Keratinocyte (primary cell): ENCODE results near the gene GRIN2C. TPM values are rescaled to one million over a fixed set of nuclear protein-coding genes. Genes with fewer than 3 reads are reported as not detected.

Experiments
- DNase-seq: peaks from one replicate; pipeline ENCODE4 v3.0.0-alpha.2; 2011; ENCODE audit warnings: low read depth, missing footprints, low spot score
- FAIRE-seq: peaks from 2 replicates; lab custom pipeline; 2011; peaks lifted over from hg19 to GRCh38; lab: Jason Lieb, UNC
- H2AFZ ChIP-seq: 2 replicates; pipeline ENCODE4 v1.6.0; 2012; ENCODE audit warnings: low read length, control low read depth, inconsistent platforms; ENCODE audit not compliant: control insufficient read depth
- H3K27ac ChIP-seq: 2 replicates; pipeline ENCODE4 v1.5.1; 2011; ENCODE audit warnings: low read length; ENCODE audit not compliant: control insufficient read depth, insufficient read depth
- H3K27me3 ChIP-seq: 3 replicates; pipeline ENCODE4 v1.6.0; 2011; ENCODE audit warnings: low read length; ENCODE audit not compliant: control insufficient read depth, insufficient read depth; ENCODE audit errors: extremely low read depth
- H3K36me3 ChIP-seq, 2 experiments: 2 replicates in 1 of 2; 3 replicates in 1 of 2; pipeline ENCODE4 v1.5.1; 2011; ENCODE audit warnings: low read length in 2 of 2, mild to moderate bottlenecking in 1 of 2; ENCODE audit not compliant: control insufficient read depth in 2 of 2, insufficient read depth in 2 of 2; ENCODE audit errors: extremely low read depth in 1 of 2
- H3K4me1 ChIP-seq: 3 replicates; pipeline ENCODE4 v1.5.1; 2011; ENCODE audit warnings: low read length; ENCODE audit not compliant: control insufficient read depth, insufficient read depth; ENCODE audit errors: extremely low read depth
- H3K4me2 ChIP-seq: 3 replicates; pipeline ENCODE4 v1.6.0; 2011; ENCODE audit warnings: low read depth, low read length; ENCODE audit not compliant: control insufficient read depth, insufficient read depth; ENCODE audit errors: extremely low read depth
- H3K4me3 ChIP-seq, 3 experiments: fragments of 200-600 bp in 1 of 3; sonication (generic) in 1 of 3; 2 replicates in 2 of 3; 3 replicates in 1 of 3; pipeline ENCODE4 v1.5.1; 2011 to 2016; ENCODE audit warnings: low read length in 3 of 3, mild to moderate bottlenecking in 3 of 3, control low read depth in 2 of 3, inconsistent platforms in 1 of 3, low read depth in 1 of 3, mixed read lengths in 1 of 3, mixed run types in 1 of 3, moderate library complexity in 1 of 3; ENCODE audit not compliant: control insufficient read depth in 2 of 3, insufficient read depth in 2 of 3; ENCODE audit errors: extremely low read depth in 1 of 3
- H3K79me2 ChIP-seq: 2 replicates; pipeline ENCODE4 v1.6.0; 2012; ENCODE audit warnings: low read length; ENCODE audit not compliant: control insufficient read depth, insufficient read depth
- H3K9ac ChIP-seq: 3 replicates; pipeline ENCODE4 v1.6.0; 2011; ENCODE audit warnings: low read length; ENCODE audit not compliant: control insufficient read depth, insufficient read depth; ENCODE audit errors: extremely low read depth
- H3K9me1 ChIP-seq: 3 replicates; pipeline ENCODE4 v1.6.0; 2011; ENCODE audit warnings: low read length; ENCODE audit not compliant: control insufficient read depth, insufficient read depth; ENCODE audit errors: extremely low read depth
- H3K9me3 ChIP-seq: 2 replicates; pipeline ENCODE4 v1.5.1; 2012; ENCODE audit warnings: low read depth, low read length; ENCODE audit not compliant: control insufficient read depth
- H4K20me1 ChIP-seq: 3 replicates; pipeline ENCODE4 v1.6.0; 2011; ENCODE audit warnings: low read length; ENCODE audit not compliant: control insufficient read depth, insufficient read depth; ENCODE audit errors: extremely low read depth
- CTCF ChIP-seq, 3 experiments: IDR thresholded peaks in 1 of 3; conservative IDR thresholded peaks in 1 of 3; optimal IDR thresholded peaks in 1 of 3; 2 replicates in 2 of 3; 3 replicates in 1 of 3; pipeline versions ENCODE3 to v1.5.1; 2011; ENCODE audit warnings: low read length in 3 of 3, mild to moderate bottlenecking in 3 of 3, moderate library complexity in 2 of 3, control low read depth in 1 of 3, inconsistent platforms in 1 of 3; ENCODE audit not compliant: insufficient read depth in 2 of 3; ENCODE audit errors: extremely low read depth in 1 of 3
- EZH2 ChIP-seq: IDR thresholded peaks from one replicate; pipeline ENCODE4 v1.6.1; 2012; ENCODE audit warnings: inconsistent platforms, mild to moderate bottlenecking, low read length, moderate library complexity
- dilution Hi-C: fragments of 300-500 bp; cut with MboI; formaldehyde crosslinking; loops from one replicate; pipeline ENCODE4 v1.7.0; 2020; ENCODE audit warnings: low sequenced_read_pairs; ENCODE audit not compliant: extremely low pct_ligation_motif_present
- polyA plus RNA-seq, 5 experiments: library from polyadenylated mRNA; depleted of rRNA in 3 of 5; stranded (reverse) in 3 of 5; stranded (forward) in 1 of 5; unstranded in 1 of 5; fragments of >200 nt; gene quantifications; 1 replicate in 1 of 5; 2 replicates in 3 of 5; 3 replicates in 1 of 5; pipeline versions ENCODE4 v1.2.1 to v1.2.3, GENCODE V29; 2011 to 2012; ENCODE audit warnings: missing spikeins in 2 of 5, low read depth in 1 of 5, low replicate concordance in 1 of 5

GRIN2C gene
- polyA plus RNA-seq, 1 donor (not counting 4 experiments of a cell fraction or from before 2014, with no cell fraction given) = not detected

- Histone ChIP-seq H2AFZ (no peak overlapping the region), H4K20me1 (no peaks in the 10 kb centered on the region), H3K27ac (no peak overlapping the region), H3K4me1 (no peaks in the 10 kb centered on the region), H3K9me1 (no peaks in the 10 kb centered on the region), H3K27me3 (no peaks in the 10 kb centered on the region), H3K79me2 (no peaks in the 10 kb centered on the region), H3K9ac (no peak overlapping the region), H3K4me3 (no peak overlapping the region), H3K9me3 (no peaks in the 10 kb centered on the region), H3K4me2 (no peak overlapping the region), H3K36me3 (peaks cover 6 to 9% of the 10 kb centered on the region in 2 experiments)
- dilution Hi-C loops = no loop called here
- FAIRE-seq = no peak
- no peak for DNase-seq
- TF ChIP-seq CTCF (optimal IDR thresholded peaks at IDR 0.05 in 1 of 3, IDR thresholded peaks at IDR 0.05 in 1 of 3, conservative IDR thresholded peaks at IDR 0.05 in 1 of 3; ENCODE audit: extremely low read depth in 1 of 3, insufficient read depth in 2 of 3, low read length in 3 of 3) (no peak), EZH2 (no peak)
These were observed 31.9 kb downstream of the GRIN2C start for GRCh38 chr17:74827800-74828199.

- Histone ChIP-seq H3K9me1 (no peaks in the 10 kb centered on the region), H3K4me3 (no peak overlapping the region), H3K4me2 (no peak overlapping the region), H3K27me3 (no peaks in the 10 kb centered on the region), H3K27ac (no peak overlapping the region), H3K36me3 (peaks cover 6 to 11% of the 10 kb centered on the region in 2 experiments), H2AFZ (no peak overlapping the region), H4K20me1 (no peaks in the 10 kb centered on the region), H3K9ac (no peak overlapping the region), H3K9me3 (no peaks in the 10 kb centered on the region), H3K4me1 (no peaks in the 10 kb centered on the region), H3K79me2 (no peaks in the 10 kb centered on the region)
- FAIRE-seq (no peak), DNase-seq (no peak)
- TF ChIP-seq EZH2 = no peak
- no peak for TF ChIP-seq CTCF (optimal IDR thresholded peaks at IDR 0.05 in 1 of 3, IDR thresholded peaks at IDR 0.05 in 1 of 3, conservative IDR thresholded peaks at IDR 0.05 in 1 of 3; ENCODE audit: extremely low read depth in 1 of 3, insufficient read depth in 2 of 3, low read length in 3 of 3)
- dilution Hi-C loops = no loop called here
These were observed 33.5 kb downstream of the GRIN2C start for GRCh38 chr17:74825952-74826719.
